ENCODE results near the gene AGBL3.

- TF ChIP-seq POLR2A (IDR thresholded peaks at IDR 0.05) (no peak), POLR2AphosphoS5 (IDR thresholded peaks at IDR 0.05; ENCODE audit: insufficient read depth in 1 of 2, low read depth in 1 of 2) (no peak)
Measured at GRCh38 chr7:134946260-134946659, 40.0 kb upstream of the AGBL3 start.
